Liver (tissue), 4 donors: Measurements from ENCODE around the gene NUP107. TPM values are rescaled to one million over a fixed set of nuclear protein-coding genes. Genes with fewer than 3 reads are reported as not detected.

Experiments
- polyA plus RNA-seq, 2 donors: library from polyadenylated mRNA; stranded (reverse) in 1 of 2; unstranded in 1 of 2; fragments of 200-250 nt in 1 of 2; fragments of >200 nt in 1 of 2; fragmentation: Nextera tagmentation in 1 of 2; extraction: Ambion mirVana in 1 of 2; gene quantifications; one replicate each; pipeline versions ENCODE4 v1.2.1 to v1.2.3, GENCODE V29; 2013 to 2015
- total RNA-seq, 2 donors: library from RNA; depleted of rRNA; stranded (reverse); fragments of >200 nt; gene quantifications; one replicate each; pipeline ENCODE4 v1.2.3, GENCODE V29; 2014
- donor health status: healthy.
- donor health status: healthy.
- donor health status: healthy.

The NUP107 gene
- total and polyA plus RNA-seq, 4 donors, result 6.3 to 38.3 (median 16.2) TPM

Other genes with a start within 250 kb of the NUP107 start
- gene RAP1B, start 76.1 kb upstream of the NUP107 start, total RNA-seq, result 100 to 1,000 TPM in 1 of 2 donors, 10 to 100 TPM in 1; 79.3 to 123 TPM
- 10 to 100 TPM; 56.2 to 65.6 TPM for gene RAP1B, start 76.1 kb upstream of the NUP107 start, polyA plus RNA-seq
- 1 to 10 TPM; 4.2 to 5.1 TPM for gene SLC35E3, start 59.2 kb downstream of the NUP107 start, total RNA-seq
- gene SLC35E3, start 59.2 kb downstream of the NUP107 start, polyA plus RNA-seq, result 1 to 10 TPM; 2.1 to 6.0 TPM
- gene MDM2, start 121.2 kb downstream of the NUP107 start, total RNA-seq, result 10 to 100 TPM; 44.4 to 69.4 TPM
- gene MDM2, start 121.2 kb downstream of the NUP107 start, polyA plus RNA-seq, result 10 to 100 TPM; 10.1 to 29.5 TPM
- gene CPM, start 246.2 kb downstream of the NUP107 start, total RNA-seq, result 10 to 100 TPM; 22.7 to 65.0 TPM
- gene CPM, start 246.2 kb downstream of the NUP107 start, polyA plus RNA-seq, result 10 to 100 TPM; 14.2 to 25.4 TPM